Fibroblast of the aortic adventitia (primary cell): ENCODE results near the gene ADISSP. TPM values are rescaled to one million over a fixed set of nuclear protein-coding genes. Genes with fewer than 3 reads are reported as not detected.

Source experiments
- DNase-seq: peaks from one replicate; pipeline ENCODE4 v3.0.0-alpha.2; 2010; ENCODE audit warnings: low read depth
- H3K4me3 ChIP-seq: 2 replicates; pipeline ENCODE4 v1.5.1; 2011; ENCODE audit warnings: low read depth, mild to moderate bottlenecking, control low read depth, low read length, moderate library complexity
- CTCF ChIP-seq: IDR thresholded peaks from 2 replicates; pipeline ENCODE4 v1.5.1; 2011; ENCODE audit warnings: mild to moderate bottlenecking, low read length, control low read depth, inconsistent platforms; ENCODE audit not compliant: insufficient read depth
- total RNA-seq: library from RNA; depleted of rRNA; stranded (reverse); fragments of >200 nt; gene quantifications from 2 replicates; pipeline ENCODE4 v1.2.3, GENCODE V29; 2012; ENCODE audit warnings: low replicate concordance

ADISSP gene
- total RNA-seq, 1 donor = 28.4 TPM

DNA sequence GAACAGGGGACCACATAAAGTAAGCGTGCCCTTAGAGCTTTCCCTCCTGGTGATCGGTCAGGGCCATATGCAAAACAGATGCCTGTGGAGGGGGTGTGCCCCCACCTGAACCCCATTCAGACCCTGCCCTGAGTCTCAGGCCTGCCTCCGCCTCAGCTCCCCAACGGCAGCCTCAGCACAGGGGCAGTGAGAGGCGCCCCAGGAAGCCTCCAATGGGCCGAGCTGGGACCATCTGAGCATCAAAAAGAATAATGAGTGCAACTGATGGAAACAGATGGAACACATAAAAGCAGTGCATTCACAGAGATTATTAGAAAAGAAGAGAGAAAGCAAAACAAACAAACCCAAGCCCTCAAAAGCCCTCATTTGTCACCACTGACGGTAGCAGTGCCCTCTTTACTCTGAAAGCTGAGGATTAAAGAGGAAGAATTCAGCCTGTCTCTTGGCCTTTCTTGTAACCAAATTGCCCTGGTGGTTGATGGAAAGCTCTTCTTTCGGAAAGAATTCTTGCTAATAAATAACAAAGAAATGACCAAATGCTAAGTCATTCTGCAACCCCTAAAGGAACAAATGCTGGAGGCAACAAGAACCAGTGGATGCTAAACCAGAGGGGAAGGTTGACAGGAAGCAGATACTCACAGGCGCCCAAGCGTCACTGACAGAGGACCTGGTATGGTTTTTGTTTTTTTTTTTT, 6.8 kb downstream of the ADISSP start:
- H3K4me3 ChIP-seq = no peak overlapping the region
- TF ChIP-seq CTCF = no peak
- DNase-seq = no peak

DNA sequence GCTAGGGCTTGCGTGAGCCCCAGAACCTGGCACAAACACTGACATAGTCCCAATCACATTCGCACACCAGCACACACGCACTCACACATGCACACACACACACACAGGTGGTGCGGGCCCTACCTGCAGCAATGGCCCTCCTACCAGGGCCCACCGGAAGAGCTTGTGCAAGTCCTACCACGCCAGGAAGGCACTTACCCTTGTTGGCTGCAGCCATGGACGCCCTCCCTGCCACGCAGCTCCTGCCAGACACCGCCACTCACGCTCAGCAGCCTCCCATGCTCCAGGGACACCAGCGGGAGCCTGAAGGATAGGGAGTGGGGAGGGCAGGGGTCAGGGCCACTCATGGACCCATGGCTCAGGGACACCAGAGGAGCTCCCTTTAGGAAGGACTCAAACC, 7.7 kb downstream of the ADISSP start:
- no peak overlapping the region for H3K4me3 ChIP-seq
- DNase-seq = no peak
- no peak for TF ChIP-seq CTCF

DNA sequence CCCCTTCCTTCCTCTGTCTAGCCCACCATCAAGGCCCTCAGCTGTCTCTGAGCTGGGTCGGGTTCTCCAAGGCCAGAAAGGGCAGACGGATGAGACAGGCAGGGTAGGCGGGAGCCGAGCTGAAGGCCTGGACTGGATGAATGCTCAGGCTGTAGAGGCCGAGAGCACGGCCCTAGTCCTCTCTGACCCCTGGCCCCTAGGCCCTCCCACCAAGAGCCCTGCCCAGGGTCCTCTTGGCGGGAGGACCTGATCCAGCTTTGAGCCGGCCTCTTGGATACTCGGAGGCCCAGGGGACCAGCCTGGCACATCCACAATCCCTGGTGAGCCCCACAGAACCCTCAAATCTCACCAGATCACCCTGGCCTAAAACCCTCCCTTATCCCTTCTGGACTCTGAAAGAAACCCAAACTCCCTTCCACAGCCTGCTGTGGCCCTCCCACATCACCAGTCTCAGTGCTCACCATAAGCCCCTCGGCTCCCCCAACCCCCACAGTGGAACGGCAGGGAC, 8.2 kb downstream of the ADISSP start:
- no peak for DNase-seq
- H3K4me3 ChIP-seq = no peak overlapping the region
- no peak for TF ChIP-seq CTCF

- no peak for TF ChIP-seq CTCF
- DNase-seq = no peak
- H3K4me3 ChIP-seq = no peak overlapping the region
These were observed 9.0 kb downstream of the ADISSP start for GRCh38 chr20:3758566-3758965.

GRCh38 chr20:3757268-3757667, 10.3 kb downstream of the ADISSP start:
- no peak overlapping the region for H3K4me3 ChIP-seq
- no peak for TF ChIP-seq CTCF
- DNase-seq = no peak

GRCh38 chr20:3755814-3756480, 11.6 kb downstream of the ADISSP start:
- no peak for TF ChIP-seq CTCF
- H3K4me3 ChIP-seq = no peak overlapping the region
- DNase-seq = no peak
